ENCODE data around the gene MSL1. TPM values are rescaled to one million over a fixed set of nuclear protein-coding genes. Genes with fewer than 3 reads are reported as not detected.

Gene MSL1
- total and polyA plus RNA-seq, 9 of the 15 experiments (the other 6 are each of a cell fraction or from before 2014, with no cell fraction given) = 13.8 to 120 (median 61.9) TPM

- in situ Hi-C loops (cut with MboI) = no loop called here
- no peaks in the 10 kb centered on the region for H4K20me1 ChIP-seq (replicated peaks; ENCODE audit: control insufficient read depth, insufficient read depth, low read length)
- TF ChIP-seq GABPB1 (CRISPR knock-in tag; IDR thresholded peaks at IDR 0.05) (no peak), CREB5 (CRISPR knock-in tag; IDR thresholded peaks at IDR 0.05) (no peak), PKNOX1 (IDR thresholded peaks at IDR 0.05) (0 out of 2 replicates have a peak, but pooled peaks have one; percentile 7), ZEB2 (IDR thresholded peaks at IDR 0.05) (no peak), ZNF639 (CRISPR knock-in tag; conservative IDR thresholded peaks at IDR 0.05 in 1 of 2, IDR thresholded peaks at IDR 0.05 in 1 of 2) (no peak), SMAD2 (IDR thresholded peaks at IDR 0.05; ENCODE audit: low read depth, low read length) (no peak), ZBTB49 (CRISPR knock-in tag; IDR thresholded peaks at IDR 0.05; ENCODE audit: borderline replicate concordance) (no peak), FOSL1 (tag; conservative IDR thresholded peaks at IDR 0.05) (peak; percentile 77), RBM15 (IDR thresholded peaks at IDR 0.05; ENCODE audit: insufficient read depth, low read length) (no peak), TAF7 (tag; IDR thresholded peaks at IDR 0.05) (0 out of 2 replicates have a peak, but pooled peaks have one; percentile 11), ZNF175 (CRISPR knock-in tag; IDR thresholded peaks at IDR 0.05; ENCODE audit: low read depth) (0 out of 2 replicates have a peak, but pooled peaks have one; percentile 75)
These were observed 20.2 kb upstream of the MSL1 start for GRCh38 chr17:40101367-40102210.

More at GRCh38 chr17:40101367-40102210, 20.2 kb upstream of the MSL1 start:
- CTCF ChIA-PET (ENCODE audit: low intra/inter-chr PET ratio) = no interaction called here
- peak overlapping the region; percentile 78 for H3K27ac ChIP-seq (ENCODE audit: extremely low read depth, low read depth, low read length)
- H3K27me3 ChIP-seq (ENCODE audit: control insufficient read depth in 2 of 2, insufficient read depth in 2 of 2, low read length in 2 of 2) = no peaks in the 10 kb centered on the region
- peaks cover 21% of the 10 kb centered on the region; the same call in 2 of the 3 replicates for H3K36me3 ChIP-seq (ENCODE audit: control insufficient read depth, insufficient read depth, low read length)
- H3K9ac ChIP-seq (ENCODE audit: insufficient read depth in 1 of 2, low read depth in 2 of 2, low read length in 2 of 2) = peak overlapping the region; percentile 53 to 63; a peak in 3 of 4 replicates
- intact Hi-C loops (cut with micrococcal nuclease) = no loop called here
- BruUV-seq (replicated peaks) = no TSS peak
- H3K4me3 ChIP-seq = no peak overlapping the region
- H3K9me1 ChIP-seq (ENCODE audit: control insufficient read depth, insufficient read depth, low read length) = peaks cover 4% of the 10 kb centered on the region
- H3K79me2 ChIP-seq (ENCODE audit: control insufficient read depth, insufficient read depth, low read length) = peaks cover 28% of the 10 kb centered on the region
- H3K9me3 ChIP-seq (replicated peaks; ENCODE audit: control insufficient read depth, insufficient read depth, low read depth, low read length) = no peaks in the 10 kb centered on the region
- H2AFZ ChIP-seq (ENCODE audit: low read depth, low read length) = peak overlapping the region; percentile 91
- POLR2A ChIA-PET = interaction anchor here (0.6 to 5.6 kb wide), 6 partner anchors 11 to 64 kb away, joined by 3 to 66 read pairs (median 6); partner anchors contain the start of gene CASC3
- H3K4me2 ChIP-seq (ENCODE audit: insufficient read depth, low read length) = peak overlapping the region; percentile 96
- FAIRE-seq (no peak), ATAC-seq (no peak), DNase-seq (ENCODE audit: extremely low read depth in 1 of 4, low spot score in 3 of 4) (no peak)
- WGBS (ENCODE audit: insufficient coverage, low coverage, missing lambda C conversion rate) = 66% methylated on average over 16 of the region's 16 CpGs
- H3K4me1 ChIP-seq (replicated peaks in 1 of 2; ENCODE audit: control insufficient read depth in 2 of 2, insufficient read depth in 2 of 2, low read length in 2 of 2) = peaks cover 50 to 53% of the 10 kb centered on the region in 2 experiments
